ENCODE data around the gene EEA1. TPM values are rescaled to one million over a fixed set of nuclear protein-coding genes. Genes with fewer than 3 reads are reported as not detected.

EEA1 gene
- total RNA-seq, 1 experiment from 2014 or later: 35.7 TPM

GRCh38 chr12:92740411-92740810 lies 188.7 kb downstream of the EEA1 start:
- no peaks in the 10 kb centered on the region for H3K36me3 ChIP-seq (ENCODE audit: insufficient read depth, low read length, poor library complexity, severe bottlenecking)
- intact Hi-C loops (cut with micrococcal nuclease; ENCODE audit: unreplicated experiment): no loop called here
- ChIA-PET POLR2A (ENCODE audit: low non-redundant PET) (no interaction called here), CTCF (no interaction called here)
- H3K9me3 ChIP-seq (ENCODE audit: low read depth, low read length, poor library complexity, severe bottlenecking): no peaks in the 10 kb centered on the region
- H3K27me3 ChIP-seq (replicated peaks; ENCODE audit: insufficient read depth, low read depth, low read length, poor library complexity): no peaks in the 10 kb centered on the region
- no peak overlapping the region for H3K4me3 ChIP-seq (ENCODE audit: low read depth, low read length, poor library complexity, severe bottlenecking)
- TF ChIP-seq EZH2 (IDR thresholded peaks at IDR 0.05; ENCODE audit: borderline replicate concordance, low read depth, low read length, poor library complexity, severe bottlenecking): no peak
- TF ChIP-seq, protein P1, sequence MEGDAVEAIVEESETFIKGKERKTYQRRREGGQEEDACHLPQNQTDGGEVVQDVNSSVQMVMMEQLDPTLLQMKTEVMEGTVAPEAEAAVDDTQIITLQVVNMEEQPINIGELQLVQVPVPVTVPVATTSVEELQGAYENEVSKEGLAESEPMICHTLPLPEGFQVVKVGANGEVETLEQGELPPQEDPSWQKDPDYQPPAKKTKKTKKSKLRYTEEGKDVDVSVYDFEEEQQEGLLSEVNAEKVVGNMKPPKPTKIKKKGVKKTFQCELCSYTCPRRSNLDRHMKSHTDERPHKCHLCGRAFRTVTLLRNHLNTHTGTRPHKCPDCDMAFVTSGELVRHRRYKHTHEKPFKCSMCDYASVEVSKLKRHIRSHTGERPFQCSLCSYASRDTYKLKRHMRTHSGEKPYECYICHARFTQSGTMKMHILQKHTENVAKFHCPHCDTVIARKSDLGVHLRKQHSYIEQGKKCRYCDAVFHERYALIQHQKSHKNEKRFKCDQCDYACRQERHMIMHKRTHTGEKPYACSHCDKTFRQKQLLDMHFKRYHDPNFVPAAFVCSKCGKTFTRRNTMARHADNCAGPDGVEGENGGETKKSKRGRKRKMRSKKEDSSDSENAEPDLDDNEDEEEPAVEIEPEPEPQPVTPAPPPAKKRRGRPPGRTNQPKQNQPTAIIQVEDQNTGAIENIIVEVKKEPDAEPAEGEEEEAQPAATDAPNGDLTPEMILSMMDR (conservative IDR thresholded peaks at IDR 0.05; ENCODE audit: low read depth, low read length): no peak
- H3K4me1 ChIP-seq (ENCODE audit: insufficient read depth, low read length, poor library complexity, severe bottlenecking): peaks cover 27% of the 10 kb centered on the region
- H3K27ac ChIP-seq (ENCODE audit: low read depth, low read length, poor library complexity, severe bottlenecking): no peak overlapping the region
- no TSS peak for BruUV-seq (replicated peaks)
- DNase-seq (ENCODE audit: low spot score): no peak

GRCh38 chr12:92739113-92739512 lies 190.0 kb downstream of the EEA1 start:
- H3K27ac ChIP-seq (ENCODE audit: low read depth, low read length, poor library complexity, severe bottlenecking): no peak overlapping the region

DNA sequence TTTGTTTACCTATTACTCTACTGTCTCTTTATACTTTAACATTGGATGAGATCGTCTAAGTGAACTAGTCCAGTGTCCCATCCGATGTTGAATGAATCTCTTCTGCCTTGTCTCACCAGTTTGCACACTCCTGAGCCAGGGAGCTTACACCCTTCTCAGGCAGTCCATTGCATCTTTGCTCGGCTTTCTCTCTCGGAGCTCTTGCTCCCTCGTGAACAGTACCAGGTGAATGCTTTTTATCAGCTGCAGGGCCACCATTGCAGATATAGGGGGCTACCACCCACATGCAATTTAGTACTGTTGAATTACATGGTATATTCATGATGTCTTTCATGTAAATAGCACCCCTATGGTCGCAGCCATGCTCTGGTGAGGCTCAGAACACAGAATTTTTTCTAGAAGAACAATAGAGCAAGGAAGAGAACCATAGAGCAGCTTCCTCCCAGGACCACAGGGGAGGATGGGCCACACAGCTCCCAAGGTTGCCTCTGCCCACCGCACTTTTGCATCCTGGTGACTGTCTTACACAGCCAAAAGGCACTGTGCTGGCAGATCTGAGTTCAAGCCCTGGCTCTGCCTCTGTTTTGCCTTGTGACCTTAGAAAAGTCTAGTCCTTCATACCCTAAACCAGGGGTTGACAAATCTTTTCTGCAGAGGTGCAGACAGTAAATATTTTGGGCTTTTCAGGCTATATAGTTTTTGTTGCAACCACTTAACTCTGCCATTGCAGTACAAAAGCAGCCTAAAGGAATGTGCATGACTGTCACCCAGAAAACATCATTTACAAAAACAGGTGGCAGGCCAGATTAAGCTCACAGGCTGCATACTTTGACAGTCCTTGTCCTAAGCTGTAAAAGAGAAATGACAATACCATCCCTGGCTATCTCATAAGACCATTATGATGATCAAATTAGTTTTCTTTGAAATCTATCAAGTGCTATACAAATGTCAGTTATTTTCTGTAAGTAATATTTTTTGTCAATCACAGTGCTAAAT lies 190.9 kb downstream of the EEA1 start:
- CTCF ChIA-PET: no interaction called here

More at GRCh38 chr12:92739113-92739512, 190.0 kb downstream of the EEA1 start:
- ChIA-PET POLR2A (ENCODE audit: low non-redundant PET) (interaction anchor here (0.7 kb wide), 1 partner anchor 81 kb away, joined by 3 read pairs; no protein-coding TSS in a partner anchor), CTCF (no interaction called here)
- no TSS peak for BruUV-seq (replicated peaks)
- peak; percentile 43 for DNase-seq (ENCODE audit: low spot score)
- no peak overlapping the region for H3K4me3 ChIP-seq (ENCODE audit: low read depth, low read length, poor library complexity, severe bottlenecking)
- H3K27me3 ChIP-seq (replicated peaks; ENCODE audit: insufficient read depth, low read depth, low read length, poor library complexity): no peaks in the 10 kb centered on the region
- H3K36me3 ChIP-seq (ENCODE audit: insufficient read depth, low read length, poor library complexity, severe bottlenecking): no peaks in the 10 kb centered on the region
- H3K4me1 ChIP-seq (ENCODE audit: insufficient read depth, low read length, poor library complexity, severe bottlenecking): peaks cover 39% of the 10 kb centered on the region
- H3K9me3 ChIP-seq (ENCODE audit: low read depth, low read length, poor library complexity, severe bottlenecking): no peaks in the 10 kb centered on the region
- TF ChIP-seq, protein P1 (conservative IDR thresholded peaks at IDR 0.05; ENCODE audit: low read depth, low read length): no peak
- intact Hi-C loops (cut with micrococcal nuclease; ENCODE audit: unreplicated experiment): no loop called here

More for the DNA sequence above, 190.9 kb downstream of the EEA1 start:
- H3K27ac ChIP-seq (ENCODE audit: low read depth, low read length, poor library complexity, severe bottlenecking): no peak overlapping the region
- TF ChIP-seq, protein P1 (conservative IDR thresholded peaks at IDR 0.05; ENCODE audit: low read depth, low read length): no peak
- TF ChIP-seq EZH2 (IDR thresholded peaks at IDR 0.05; ENCODE audit: borderline replicate concordance, low read depth, low read length, poor library complexity, severe bottlenecking): no peak
- no peaks in the 10 kb centered on the region for H3K36me3 ChIP-seq (ENCODE audit: insufficient read depth, low read length, poor library complexity, severe bottlenecking)
- no peaks in the 10 kb centered on the region for H3K9me3 ChIP-seq (ENCODE audit: low read depth, low read length, poor library complexity, severe bottlenecking)
- DNase-seq (ENCODE audit: low spot score): no peak
- no peak overlapping the region for H3K4me3 ChIP-seq (ENCODE audit: low read depth, low read length, poor library complexity, severe bottlenecking)
- BruUV-seq (replicated peaks): no TSS peak
- POLR2A ChIA-PET (ENCODE audit: low non-redundant PET): interaction anchor here (0.7 kb wide), 1 partner anchor 80 kb away, joined by 3 read pairs; no protein-coding TSS in a partner anchor
- intact Hi-C loops (cut with micrococcal nuclease; ENCODE audit: unreplicated experiment): no loop called here
- H3K4me1 ChIP-seq (ENCODE audit: insufficient read depth, low read length, poor library complexity, severe bottlenecking): peaks cover 39% of the 10 kb centered on the region
- H3K27me3 ChIP-seq (replicated peaks; ENCODE audit: insufficient read depth, low read depth, low read length, poor library complexity): no peaks in the 10 kb centered on the region

Data from A673 (cell line).